C1 segment of cervical spinal cord (tissue), 14 donors: ENCODE results near the gene ZDHHC14.
"Not testable (repeated sequence)": the region's sequence is repeated elsewhere in the genome, so short reads cannot be mapped to it uniquely, and the experiment has no call there.

ENCODE experiments used
- DNase-seq, 14 donors: peaks; one replicate each; lab custom pipeline; 2025; lab: John Stamatoyannopoulos, UW

Gene ZDHHC14

GRCh38 chr6:157551041-157551832 is 170.2 kb downstream of the ZDHHC14 start:
- no peak for DNase-seq

DNA sequence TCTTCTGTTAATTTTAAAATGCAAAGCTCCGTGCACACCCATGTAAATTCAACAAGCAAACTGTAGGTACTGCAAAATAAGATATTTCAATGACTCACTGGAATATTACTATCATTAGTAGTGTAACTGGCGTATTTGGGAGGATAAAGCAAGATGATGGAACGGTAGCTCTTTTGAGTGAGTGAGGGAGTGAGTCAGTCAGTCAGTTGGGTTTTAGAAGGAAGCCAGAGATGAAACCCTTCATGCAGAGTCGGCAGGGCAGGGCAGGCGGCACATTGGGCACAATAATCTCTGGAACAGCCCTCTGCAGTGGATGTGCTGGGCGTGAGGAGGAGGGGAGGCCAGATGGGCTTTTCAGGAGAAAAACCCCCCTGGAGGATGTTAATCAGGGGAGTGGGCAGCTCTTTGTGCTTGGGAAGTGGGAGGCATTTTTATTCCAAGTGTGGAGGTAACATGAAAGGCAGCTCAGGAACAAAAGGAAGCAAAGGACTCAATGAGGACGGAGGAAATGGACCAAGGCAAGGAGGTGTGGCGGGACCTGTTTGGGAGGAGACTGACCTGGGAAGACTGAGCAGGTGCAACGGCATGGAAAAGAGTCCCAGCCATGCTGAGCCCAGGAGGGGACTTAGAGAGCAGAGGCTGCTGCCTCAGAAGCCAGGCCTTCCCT is 171.2 kb downstream of the ZDHHC14 start:
- no peak for DNase-seq

- no peak for DNase-seq
Observed at GRCh38 chr6:157552820-157553485, 172.0 kb downstream of the ZDHHC14 start.

DNA sequence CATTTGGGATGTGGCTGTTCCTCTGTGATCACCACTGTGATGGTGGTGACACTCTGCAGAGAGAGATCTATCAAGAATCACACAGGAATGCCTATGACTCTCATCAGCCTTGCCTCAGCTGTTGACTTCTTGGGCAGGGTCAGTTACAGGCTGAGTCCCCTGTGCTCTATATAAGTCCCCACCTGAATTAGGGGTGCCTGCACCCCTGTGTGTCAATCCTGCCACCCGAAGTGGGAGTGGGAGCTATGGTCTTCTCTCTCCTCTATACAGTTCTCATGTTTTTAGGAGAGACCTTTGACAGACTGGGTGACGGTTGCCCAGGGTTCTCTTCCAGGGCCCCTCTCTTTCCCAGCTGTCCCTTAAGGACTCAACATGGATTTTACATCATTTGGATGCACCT is 173.8 kb downstream of the ZDHHC14 start:
- no peak for DNase-seq

- DNase-seq = no peak
Observed at GRCh38 chr6:157555455-157556143, 174.6 kb downstream of the ZDHHC14 start.

- DNase-seq = no peak
Observed at GRCh38 chr6:157556144-157556645, 175.2 kb downstream of the ZDHHC14 start.

GRCh38 chr6:157556671-157557430 is 175.9 kb downstream of the ZDHHC14 start:
- peak in 3 of 14 donors; percentile 33 to 79 (median 36) for DNase-seq

DNA sequence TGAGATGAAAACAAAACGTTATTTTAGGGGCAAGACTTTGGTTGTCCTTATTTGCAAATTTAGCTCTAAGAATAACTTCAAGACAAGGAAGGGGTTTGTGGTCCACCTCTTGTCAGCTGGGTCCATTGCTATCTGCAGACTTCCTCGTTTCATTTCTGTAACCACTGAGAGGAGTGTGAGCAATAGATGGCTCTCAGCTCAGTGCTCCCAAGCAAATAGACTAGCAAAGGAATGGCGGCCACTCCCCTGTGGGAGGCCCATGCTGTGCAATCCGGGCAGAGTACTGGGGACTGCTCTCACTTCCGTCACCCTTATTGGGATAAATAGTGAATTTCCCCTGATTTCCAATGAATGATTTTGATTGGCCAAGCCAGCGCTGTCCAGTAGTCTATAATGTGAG is 176.6 kb downstream of the ZDHHC14 start:
- DNase-seq = no peak

DNA sequence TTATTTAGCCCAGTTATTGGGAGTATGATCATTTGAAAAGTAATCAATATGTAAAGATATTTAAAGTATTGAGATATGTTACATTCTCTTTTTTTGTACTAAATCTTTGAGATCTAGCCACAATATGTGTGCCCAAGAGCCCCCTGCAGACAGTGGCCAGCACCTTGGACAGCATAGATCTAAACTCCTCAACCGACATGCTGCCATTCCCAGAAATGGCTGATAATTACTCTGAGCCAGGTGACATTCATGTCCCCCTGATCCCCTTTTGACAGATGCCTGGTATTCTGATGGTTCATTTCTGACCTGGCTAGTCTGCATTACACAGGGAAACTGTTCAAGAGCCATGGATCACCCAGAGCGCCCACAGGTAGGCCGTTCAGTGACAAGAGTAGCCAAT is 177.1 kb downstream of the ZDHHC14 start:
- DNase-seq = no peak

GRCh38 chr6:157558487-157559200 is 177.7 kb downstream of the ZDHHC14 start:
- no peak for DNase-seq

DNA sequence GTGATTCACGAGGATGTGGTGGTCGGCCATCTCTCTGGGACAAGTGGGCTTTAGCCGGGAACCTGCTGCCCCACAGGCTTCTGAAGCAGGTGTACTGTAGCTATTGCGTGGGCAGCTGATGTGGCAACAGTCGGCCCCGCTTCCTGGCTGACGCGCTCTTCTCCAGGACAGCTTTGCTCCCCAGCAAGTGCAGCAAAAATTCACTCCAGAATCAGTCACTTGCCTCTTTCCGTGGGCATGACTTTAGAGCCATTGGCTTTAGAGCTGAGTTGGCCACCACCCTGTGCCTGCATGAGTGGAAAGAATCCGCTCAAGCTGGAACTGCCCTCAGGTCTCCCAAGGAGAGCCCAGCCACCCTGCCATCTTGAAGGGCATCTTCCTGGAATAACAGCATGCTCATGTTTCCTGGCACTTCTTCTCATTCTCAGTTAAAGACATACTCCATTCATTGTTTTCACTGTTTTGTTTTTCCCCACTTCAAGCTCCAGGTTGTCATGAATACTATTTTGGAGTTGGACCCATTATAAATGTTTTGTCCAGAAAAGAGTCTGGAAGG is 178.3 kb downstream of the ZDHHC14 start:
- DNase-seq = peak in 2 of 14 donors; percentile 51 to 68

DNA sequence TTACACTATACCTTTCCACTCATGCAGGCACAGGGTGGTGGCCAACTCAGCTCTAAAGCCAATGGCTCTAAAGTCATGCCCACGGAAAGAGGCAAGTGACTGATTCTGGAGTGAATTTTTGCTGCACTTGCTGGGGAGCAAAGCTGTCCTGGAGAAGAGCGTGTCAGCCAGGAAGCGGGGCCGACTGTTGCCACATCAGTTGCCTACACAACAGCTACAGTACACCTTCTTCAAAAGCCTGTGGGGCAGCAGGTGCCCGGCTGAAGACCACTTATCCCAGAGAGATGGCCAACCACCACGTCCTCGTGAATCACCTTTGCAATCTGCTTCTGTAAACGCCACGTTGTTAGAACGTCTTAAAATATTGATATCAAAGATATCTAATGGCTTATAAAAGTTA is 179.1 kb downstream of the ZDHHC14 start:
- DNase-seq = not testable (repeated sequence)

GRCh38 chr6:157560691-157561413 is 179.9 kb downstream of the ZDHHC14 start:
- DNase-seq = peak in 1 of 14 donors; percentile 61

DNA sequence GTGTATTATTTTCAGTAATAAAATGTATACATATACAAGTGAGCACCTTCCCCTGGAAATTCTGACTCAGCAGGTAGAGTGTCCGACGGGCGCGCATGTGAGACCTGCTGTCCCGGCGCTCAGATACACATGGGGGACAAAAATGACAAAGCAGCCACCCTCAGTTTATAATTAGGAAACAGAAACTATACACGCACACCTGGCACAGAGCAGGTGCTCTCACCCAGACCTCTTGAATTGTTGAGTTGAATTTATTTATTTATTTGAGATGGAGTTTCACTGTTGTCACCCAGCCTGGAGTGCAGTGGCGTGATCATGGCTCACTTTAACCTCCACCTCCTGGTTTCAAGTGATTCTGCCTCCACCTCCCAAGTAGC is 180.4 kb downstream of the ZDHHC14 start:
- no peak for DNase-seq

DNA sequence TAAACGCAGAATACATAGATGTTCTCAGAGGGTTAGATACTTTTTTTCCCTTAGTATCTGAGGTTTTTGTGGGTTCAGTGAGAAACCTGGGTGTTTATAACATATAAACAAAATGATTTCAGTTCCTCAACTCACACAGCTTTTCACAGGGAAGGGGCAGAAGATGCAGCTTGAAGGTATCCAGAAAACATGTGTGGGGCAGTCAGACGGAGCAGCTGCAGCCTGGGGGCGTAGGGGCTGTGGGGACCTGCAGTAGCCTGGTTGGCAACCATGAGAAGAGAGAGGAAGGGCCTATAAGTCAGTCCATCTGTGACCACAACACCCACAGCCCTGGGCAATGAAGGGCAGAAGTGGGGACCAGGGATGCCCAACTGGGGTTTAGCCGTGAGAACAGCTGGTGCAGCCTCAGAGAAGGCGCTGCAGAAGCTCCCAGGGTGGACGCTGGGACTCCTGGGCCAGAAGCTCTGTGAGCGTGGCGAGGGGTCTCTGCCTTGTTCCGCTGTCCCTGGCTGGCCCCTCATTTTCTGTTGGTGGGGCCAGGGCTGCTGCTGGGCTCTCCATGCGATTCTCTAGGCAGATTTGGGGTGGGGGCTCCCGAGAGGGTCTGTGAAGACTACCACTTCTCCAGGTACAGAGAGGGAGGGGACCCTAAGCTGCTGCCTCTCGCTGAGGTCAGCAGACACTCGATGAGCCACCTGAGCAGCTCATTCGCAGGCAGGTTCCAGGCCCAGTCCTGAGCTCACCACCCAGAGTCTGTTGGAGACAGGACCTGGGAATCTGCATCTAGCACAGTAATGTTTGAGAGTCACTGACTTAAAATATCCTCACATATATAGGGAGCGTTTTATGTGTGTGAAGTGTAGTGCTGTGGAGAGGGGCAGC is 181.2 kb downstream of the ZDHHC14 start:
- no peak for DNase-seq

GRCh38 chr6:157562997-157563396 is 182.0 kb downstream of the ZDHHC14 start:
- DNase-seq = peak in 6 of 14 donors; percentile 34 to 85 (median 46)

DNA sequence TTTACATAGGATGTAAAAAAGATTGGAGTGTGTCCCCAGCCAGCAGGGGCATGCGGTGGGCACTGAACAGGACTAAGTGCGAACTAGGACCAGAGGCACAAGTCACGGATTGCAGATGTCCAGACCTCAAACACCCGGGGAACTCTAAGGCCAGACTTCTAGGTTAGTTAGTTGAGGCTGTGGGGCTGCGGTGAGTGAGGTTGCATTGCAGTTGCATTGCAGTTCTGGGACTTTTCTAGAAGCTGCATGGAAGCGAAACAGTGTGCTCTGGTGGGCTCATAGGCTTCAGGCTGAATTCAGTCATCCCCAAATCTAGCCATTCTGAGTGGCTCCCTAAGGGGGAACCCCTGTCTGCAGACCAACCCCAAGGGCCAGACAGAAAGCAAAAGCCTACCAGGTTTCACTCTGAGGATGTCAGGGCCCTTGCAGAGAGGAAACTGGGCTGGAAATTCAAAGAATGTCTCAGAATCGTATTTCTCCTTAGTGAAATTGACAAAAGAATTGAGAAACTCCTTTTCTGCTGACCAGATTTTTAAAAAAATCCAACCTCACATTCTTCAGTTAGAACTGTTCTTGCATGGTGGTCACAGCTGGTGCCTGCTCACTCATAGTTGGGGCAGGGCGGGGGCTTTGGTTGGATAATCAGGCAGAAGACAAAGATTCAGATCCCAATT is 182.8 kb downstream of the ZDHHC14 start:
- DNase-seq = no peak

GRCh38 chr6:157568702-157569101 is 187.7 kb downstream of the ZDHHC14 start:
- DNase-seq = no peak
